Kidney (tissue), 14 donors: ENCODE measurements around the gene ANKRD53. TPM values are rescaled to one million over a fixed set of nuclear protein-coding genes. Genes with fewer than 3 reads are reported as not detected.

ENCODE experiments used
- DNase-seq, 5 donors: peaks; one replicate each; pipeline ENCODE4 v3.0.0-alpha.2; 2013 to 2020
- FAIRE-seq: peaks from 2 replicates; lab custom pipeline; 2012; peaks lifted over from hg19 to GRCh38; lab: Jason Lieb, UNC
- H3K27ac ChIP-seq, 2 donors: one replicate each; pipeline ENCODE4 v1.7.0; 2013; ENCODE audit warnings: low read depth in 2 of 2, low read length in 2 of 2, inconsistent platforms in 1 of 2
- H3K27me3 ChIP-seq: one replicate; pipeline ENCODE4 v1.7.1; 2013; ENCODE audit warnings: low read length, inconsistent platforms; ENCODE audit not compliant: control insufficient read depth, insufficient read depth
- H3K36me3 ChIP-seq, 3 donors: one replicate each; pipeline versions ENCODE4 v1.7.0 to v1.7.1; 2013; ENCODE audit warnings: low read length in 3 of 3, control low read depth in 1 of 3, inconsistent platforms in 1 of 3; ENCODE audit not compliant: insufficient read depth in 3 of 3, control insufficient read depth in 2 of 3
- H3K4me1 ChIP-seq, 3 donors: one replicate each; pipeline versions ENCODE4 v1.7.0 to v1.7.1; 2013; ENCODE audit warnings: low read length in 3 of 3, inconsistent platforms in 1 of 3, low read depth in 1 of 3; ENCODE audit not compliant: control insufficient read depth in 2 of 3, insufficient read depth in 2 of 3
- H3K4me3 ChIP-seq, 3 donors: one replicate each; pipeline versions ENCODE4 v1.7.0 to v1.8.1; 2013; ENCODE audit warnings: low read length in 3 of 3, control low read depth in 1 of 3, inconsistent platforms in 1 of 3
- H3K9ac ChIP-seq, 3 donors: one replicate each; pipeline versions ENCODE4 v1.7.0 to v1.7.1; 2013; ENCODE audit warnings: low read length in 3 of 3, control low read depth in 1 of 3, inconsistent platforms in 1 of 3
- H3K9me3 ChIP-seq, 3 donors: one replicate each; pipeline versions ENCODE4 v1.7.0 to v1.7.1; 2013; ENCODE audit warnings: low read length in 3 of 3, control low read depth in 1 of 3, inconsistent platforms in 1 of 3; ENCODE audit not compliant: control insufficient read depth in 2 of 3, insufficient read depth in 1 of 3
- intact Hi-C: fragments of 100-400 bp; cut with DNase I; formaldehyde crosslinking; loops from one replicate; pipeline ENCODE4 v1.11.1; 2022
- polyA plus RNA-seq: library from polyadenylated mRNA; stranded (reverse); fragments of 350-450 nt; fragmentation: Illumina TruSeq; extraction: RNeasy Lipid Tissue Mini Kit (QIAGEN cat#74804); gene quantifications from one replicate; pipeline ENCODE4 v1.2.3, GENCODE V29; 2014; ENCODE audit warnings: low read depth, low replicate concordance; ENCODE audit not compliant: insufficient read depth
- total RNA-seq: library from RNA; stranded (reverse); fragmentation: NEBNext Ultra II Directional; extraction: Animal tissue kit (Norgen Biotek cat#: 25700); gene quantifications from one replicate; pipeline ENCODE4 v1.2.1, GENCODE V29; 2021
- TF ChIP-seq, protein P1 (sequence below): IDR thresholded peaks from 3 replicates; pipeline ENCODE4 v1.5.1; 2012; ENCODE audit warnings: mild to moderate bottlenecking, moderate library complexity, borderline replicate concordance; ENCODE audit not compliant: insufficient read depth; ENCODE audit errors: extremely low read depth
- donor health status: control.
- donor health status: control.
- donor health status: control.
- donor health status: control.
- donor health status: control.
- donor health status: DM: yes; HTN: yes; CAD: no.
- donor health status: Normal renal cell carcinoma (clear cell type).

The ANKRD53 gene
- total and polyA plus RNA-seq, 2 donors from 2014 or later = 1.3 to 2.1 TPM

DNA sequence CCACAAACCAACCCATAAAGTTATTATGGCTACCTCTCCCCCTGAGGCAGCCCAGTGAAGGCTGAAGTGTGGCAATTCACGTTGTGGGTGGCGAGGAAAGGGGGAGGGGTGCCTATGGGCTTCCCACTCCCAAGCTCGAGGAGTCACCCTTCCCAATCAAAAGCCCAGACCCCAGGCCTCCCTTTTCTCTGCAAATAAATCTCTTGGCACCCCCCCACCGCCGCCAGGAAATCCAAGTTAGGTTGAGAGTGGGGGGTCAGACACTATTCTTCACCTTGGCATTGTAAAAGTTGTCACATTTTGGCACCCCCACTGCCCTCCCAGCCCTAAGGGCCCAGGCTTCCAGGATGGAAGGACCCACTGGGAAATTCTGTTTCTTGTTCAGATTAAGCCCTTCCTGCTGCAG is 6.9 kb downstream of the ANKRD53 start:
- Histone ChIP-seq H3K36me3 (peaks cover 0 to 19% (median 19%) of the 10 kb centered on the region in 3 donors), H3K27me3 (no peaks in the 10 kb centered on the region), H3K9ac (no peak overlapping the region), H3K27ac (no peak overlapping the region), H3K4me1 (no peaks in the 10 kb centered on the region), H3K9me3 (no peaks in the 10 kb centered on the region), H3K4me3 (no peak overlapping the region)
- TF ChIP-seq, protein P1, sequence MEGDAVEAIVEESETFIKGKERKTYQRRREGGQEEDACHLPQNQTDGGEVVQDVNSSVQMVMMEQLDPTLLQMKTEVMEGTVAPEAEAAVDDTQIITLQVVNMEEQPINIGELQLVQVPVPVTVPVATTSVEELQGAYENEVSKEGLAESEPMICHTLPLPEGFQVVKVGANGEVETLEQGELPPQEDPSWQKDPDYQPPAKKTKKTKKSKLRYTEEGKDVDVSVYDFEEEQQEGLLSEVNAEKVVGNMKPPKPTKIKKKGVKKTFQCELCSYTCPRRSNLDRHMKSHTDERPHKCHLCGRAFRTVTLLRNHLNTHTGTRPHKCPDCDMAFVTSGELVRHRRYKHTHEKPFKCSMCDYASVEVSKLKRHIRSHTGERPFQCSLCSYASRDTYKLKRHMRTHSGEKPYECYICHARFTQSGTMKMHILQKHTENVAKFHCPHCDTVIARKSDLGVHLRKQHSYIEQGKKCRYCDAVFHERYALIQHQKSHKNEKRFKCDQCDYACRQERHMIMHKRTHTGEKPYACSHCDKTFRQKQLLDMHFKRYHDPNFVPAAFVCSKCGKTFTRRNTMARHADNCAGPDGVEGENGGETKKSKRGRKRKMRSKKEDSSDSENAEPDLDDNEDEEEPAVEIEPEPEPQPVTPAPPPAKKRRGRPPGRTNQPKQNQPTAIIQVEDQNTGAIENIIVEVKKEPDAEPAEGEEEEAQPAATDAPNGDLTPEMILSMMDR = no peak
- FAIRE-seq (no peak), DNase-seq (peak in 1 of 5 donors; percentile 52)
- intact Hi-C loops = no loop called here

DNA sequence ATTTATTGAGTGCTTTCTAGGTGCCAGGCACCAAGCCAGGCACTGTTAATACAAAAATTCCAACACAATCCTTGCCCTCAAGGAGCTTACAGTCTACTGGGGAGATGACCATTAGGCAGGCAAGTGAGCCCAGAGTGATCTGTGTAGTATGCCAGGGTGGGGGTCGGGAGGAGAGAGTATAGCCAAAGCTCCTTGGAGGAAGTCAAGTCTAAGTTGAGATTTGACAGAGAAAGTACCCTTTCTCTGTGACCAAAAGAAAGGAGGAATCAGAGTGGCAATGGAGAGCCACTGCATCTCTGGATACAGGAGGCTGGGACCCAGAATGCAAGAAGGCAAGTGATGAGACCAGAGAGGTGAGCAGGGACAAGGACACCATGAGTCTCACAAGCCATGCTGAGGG is 7.5 kb downstream of the ANKRD53 start:
- peaks cover 0 to 23% (median 21%) of the 10 kb centered on the region in 3 donors for H3K36me3 ChIP-seq
- H3K4me3 ChIP-seq = no peak overlapping the region
- H3K9me3 ChIP-seq = no peaks in the 10 kb centered on the region
- no peaks in the 10 kb centered on the region for H3K4me1 ChIP-seq
- TF ChIP-seq, protein P1 = no peak
- DNase-seq = peak in 2 of 5 donors; percentile 1 to 8
- H3K9ac ChIP-seq = no peak overlapping the region
- intact Hi-C loops = no loop called here
- no peak for FAIRE-seq
- no peak overlapping the region for H3K27ac ChIP-seq
- no peaks in the 10 kb centered on the region for H3K27me3 ChIP-seq

DNA sequence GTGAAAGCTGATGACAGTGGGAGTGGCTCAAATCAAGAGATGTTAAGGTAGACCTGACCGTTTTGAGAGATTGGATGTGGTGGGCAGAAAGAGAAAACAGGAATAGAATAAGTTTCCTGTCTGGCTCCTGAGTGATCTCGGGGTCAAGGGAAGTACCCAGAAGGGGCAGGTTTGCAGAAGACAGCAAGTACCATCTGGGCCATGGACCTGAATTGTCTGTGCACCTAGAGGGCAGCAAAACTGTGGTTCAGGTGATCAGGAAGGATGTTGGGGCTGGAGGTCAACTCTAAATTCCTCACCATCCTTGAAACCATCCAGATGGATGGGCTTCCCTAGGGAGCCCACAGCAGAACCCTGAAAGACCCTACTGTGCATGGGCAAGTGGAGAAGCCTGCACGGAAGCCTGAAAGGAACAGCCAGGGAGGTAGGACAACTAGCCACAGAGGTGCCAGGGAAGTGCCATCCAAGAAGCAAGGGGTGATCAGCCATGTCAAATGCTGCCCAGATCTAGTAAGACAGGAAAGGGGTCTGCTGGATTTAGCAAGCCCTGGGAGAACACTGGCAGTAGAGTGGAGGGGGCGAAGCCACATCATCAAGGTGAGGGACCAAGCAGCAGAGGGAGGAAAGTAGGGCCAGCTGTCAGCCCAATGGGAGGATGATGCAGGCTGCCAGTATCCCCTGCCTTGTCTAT is 8.2 kb downstream of the ANKRD53 start:
- H3K36me3 ChIP-seq = peaks cover 0 to 26% (median 23%) of the 10 kb centered on the region in 3 donors
- FAIRE-seq (no peak), DNase-seq (peak in 2 of 5 donors; percentile 4 to 24)

More for the DNA sequence above, 8.2 kb downstream of the ANKRD53 start:
- Histone ChIP-seq H3K27ac (no peak overlapping the region), H3K9ac (no peak overlapping the region), H3K27me3 (no peaks in the 10 kb centered on the region), H3K9me3 (no peaks in the 10 kb centered on the region), H3K4me1 (no peaks in the 10 kb centered on the region), H3K4me3 (no peak overlapping the region)
- intact Hi-C loops = no loop called here
- TF ChIP-seq, protein P1 = no peak
